SK-N-SH treated with all-trans-retinoic acid at 6 μM for 48 hours (cell line): ENCODE measurements around the gene SMCHD1.

Experiments used
- ATAC-seq: fragments of 200-7000 bp; cut with Tn5 transposase; 3 replicates; pipeline ENCODE4 v1.9.1; 2020; ENCODE audit warnings: mild to moderate bottlenecking, moderate library complexity
- BACH2 ChIP-seq: fragments of 250-450 bp; sonication (Bioruptor Pico); IDR thresholded peaks from 2 replicates; pipeline ENCODE4 v1.9.0; 2021; ENCODE audit warnings: mild to moderate bottlenecking, borderline replicate concordance
- ZFP30 ChIP-seq: fragments of 450-650 bp; formaldehyde crosslinking; IDR thresholded peaks from 2 replicates; pipeline ENCODE4 v1.5.0; 2022; ENCODE audit warnings: mild to moderate bottlenecking, moderate library complexity

SMCHD1 gene

DNA sequence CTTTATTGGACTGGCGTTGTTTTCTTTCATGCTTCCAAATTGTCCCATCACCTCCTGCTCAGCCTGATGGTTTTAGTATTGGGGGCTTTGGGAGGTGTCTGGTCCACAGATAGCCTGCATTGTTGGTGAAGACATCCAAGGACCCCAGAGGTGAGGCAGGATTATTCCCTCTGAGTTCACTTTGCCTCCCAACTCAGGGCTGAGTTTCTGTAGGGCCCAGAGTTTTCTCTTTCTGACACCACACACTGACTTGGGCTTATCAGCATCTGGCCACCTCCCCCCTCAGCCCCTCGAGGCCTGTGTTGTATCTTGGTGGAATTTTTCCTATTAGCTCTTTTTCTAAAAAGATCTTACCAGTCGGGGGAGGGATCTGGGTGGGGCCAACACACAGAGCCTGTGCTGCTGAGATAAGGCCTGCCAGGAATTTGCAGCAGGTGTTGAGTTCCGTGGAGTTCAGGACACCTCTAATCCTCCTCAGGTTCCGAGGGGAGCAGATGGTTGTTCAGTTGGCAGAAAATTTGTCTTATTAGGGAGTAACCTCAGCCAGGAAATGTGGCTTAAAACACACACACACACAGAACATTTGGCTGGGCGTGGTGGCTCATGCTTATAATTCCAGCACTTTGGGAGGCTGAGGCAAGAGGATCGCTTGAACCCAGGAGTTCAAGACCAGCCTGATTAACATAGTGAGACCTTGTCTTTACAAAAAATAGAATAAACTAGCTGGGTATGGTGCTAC lies 198.6 kb downstream of the SMCHD1 start:
- TF ChIP-seq BACH2 (CRISPR knock-in tag) (no peak), ZFP30 (CRISPR knock-in tag) (no peak)

More for the DNA sequence above, 198.6 kb downstream of the SMCHD1 start:
- ATAC-seq: no peak
